HUDEP-2 (cell line): ENCODE results near the gene GTF3A.
A peak's percentile ranks its signal among the peaks of the same experiment; 100 is the strongest.
"Not testable (repeated sequence)": the region's sequence is repeated elsewhere in the genome, so short reads cannot be mapped to it uniquely, and the experiment has no call there.

ENCODE experiments used
- DNase-seq, 76 experiments: peaks; one replicate each; lab custom pipeline; 2025; ENCODE audit not compliant: unreplicated experiment in 76 of 76; lab: John Stamatoyannopoulos, UW

The GTF3A gene

DNA sequence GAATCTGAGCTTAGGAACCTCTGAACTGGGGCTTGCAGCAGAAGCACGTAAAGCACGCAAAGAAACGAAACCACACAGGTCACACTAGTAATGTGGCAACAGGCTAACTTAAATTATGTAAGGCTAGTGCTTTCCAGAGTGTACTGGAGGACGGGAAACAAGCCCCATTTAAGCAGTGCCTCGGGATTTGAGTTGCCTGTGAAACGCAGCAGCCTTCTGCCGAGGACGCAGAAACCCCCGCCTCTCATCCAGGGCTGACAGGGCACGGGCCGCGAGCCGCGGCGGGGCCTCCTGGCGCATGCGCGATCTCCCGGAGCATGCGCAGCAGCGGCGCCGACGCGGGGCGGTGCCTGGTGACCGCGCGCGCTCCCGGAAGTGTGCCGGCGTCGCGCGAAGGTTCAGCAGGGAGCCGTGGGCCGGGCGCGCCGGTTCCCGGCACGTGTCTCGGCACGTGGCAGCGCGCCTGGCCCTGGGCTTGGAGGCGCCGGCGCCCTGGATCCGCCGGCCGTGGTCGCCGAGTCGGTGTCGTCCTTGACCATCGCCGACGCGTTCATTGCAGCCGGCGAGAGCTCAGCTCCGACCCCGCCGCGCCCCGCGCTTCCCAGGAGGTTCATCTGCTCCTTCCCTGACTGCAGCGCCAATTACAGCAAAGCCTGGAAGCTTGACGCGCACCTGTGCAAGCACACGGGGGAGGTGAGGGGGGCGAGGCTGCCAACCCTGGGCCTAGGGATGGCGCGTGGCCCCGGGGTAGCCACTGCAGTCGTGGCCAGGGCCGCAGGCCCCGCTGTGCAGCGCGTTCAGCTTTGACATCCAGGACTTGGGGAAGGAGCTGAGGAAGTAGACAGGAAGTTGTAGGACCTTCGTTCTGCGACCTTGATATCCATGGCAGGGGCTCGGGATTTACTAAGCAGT, at the start of gene GTF3A:
Gene GTF3A (plus strand): TSS at position 374 of the 912 bp plus-strand sequence.
- peak in 73 of 76 experiments; percentile 20 to 89 (median 73) for DNase-seq

DNA sequence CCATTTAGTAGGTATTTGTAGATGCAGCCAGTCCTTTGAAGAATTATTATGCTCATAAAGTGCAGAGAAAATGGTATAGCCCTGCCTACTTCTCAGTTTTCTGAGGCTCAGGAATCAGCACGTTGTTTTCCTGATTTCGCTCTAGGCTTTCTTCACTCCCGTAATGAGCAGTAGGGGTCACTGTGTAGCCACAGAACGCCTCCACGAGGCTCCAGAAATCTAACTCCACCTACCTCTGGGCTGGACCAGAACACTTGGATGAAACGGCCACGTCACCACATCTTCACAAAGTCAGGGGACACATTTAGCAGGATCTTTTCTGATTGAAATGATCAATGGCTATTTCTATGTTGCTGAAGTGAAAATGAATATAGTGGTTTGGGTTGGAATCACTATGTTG, 49.8 kb upstream of the GTF3A start:
- peak in 66 of 76 experiments; percentile 5 to 76 (median 40) for DNase-seq

- peak in 50 of 76 experiments; percentile 3 to 62 (median 34) for DNase-seq
These were observed 48.6 kb upstream of the GTF3A start for GRCh38 chr13:27375686-27376326.

GRCh38 chr13:27379126-27379525, 45.3 kb upstream of the GTF3A start:
- no peak for DNase-seq

- peak in 48 of 76 experiments; percentile 5 to 65 (median 26) for DNase-seq
These were observed 44.5 kb upstream of the GTF3A start for GRCh38 chr13:27379694-27380641.

DNA sequence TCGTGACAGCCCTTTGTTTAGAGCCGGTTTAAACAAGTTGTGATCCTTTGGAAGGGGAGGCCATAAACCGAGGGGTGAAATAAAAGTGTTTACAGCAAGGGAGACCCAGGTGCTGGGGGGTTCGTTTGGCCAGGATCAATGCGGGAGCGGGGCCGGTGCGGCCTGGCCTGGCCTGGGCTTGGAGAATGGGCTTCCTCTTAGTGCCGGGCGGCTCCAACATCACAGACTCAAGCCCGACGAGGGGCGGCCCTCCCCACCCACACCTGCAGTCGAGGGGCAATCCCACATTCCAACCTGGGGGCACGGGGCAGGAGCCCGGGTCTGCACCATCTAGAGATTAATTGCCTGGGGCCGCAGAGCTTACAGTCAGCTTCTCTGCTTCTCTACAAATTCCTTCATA, 42.8 kb upstream of the GTF3A start:
- DNase-seq = no peak

DNA sequence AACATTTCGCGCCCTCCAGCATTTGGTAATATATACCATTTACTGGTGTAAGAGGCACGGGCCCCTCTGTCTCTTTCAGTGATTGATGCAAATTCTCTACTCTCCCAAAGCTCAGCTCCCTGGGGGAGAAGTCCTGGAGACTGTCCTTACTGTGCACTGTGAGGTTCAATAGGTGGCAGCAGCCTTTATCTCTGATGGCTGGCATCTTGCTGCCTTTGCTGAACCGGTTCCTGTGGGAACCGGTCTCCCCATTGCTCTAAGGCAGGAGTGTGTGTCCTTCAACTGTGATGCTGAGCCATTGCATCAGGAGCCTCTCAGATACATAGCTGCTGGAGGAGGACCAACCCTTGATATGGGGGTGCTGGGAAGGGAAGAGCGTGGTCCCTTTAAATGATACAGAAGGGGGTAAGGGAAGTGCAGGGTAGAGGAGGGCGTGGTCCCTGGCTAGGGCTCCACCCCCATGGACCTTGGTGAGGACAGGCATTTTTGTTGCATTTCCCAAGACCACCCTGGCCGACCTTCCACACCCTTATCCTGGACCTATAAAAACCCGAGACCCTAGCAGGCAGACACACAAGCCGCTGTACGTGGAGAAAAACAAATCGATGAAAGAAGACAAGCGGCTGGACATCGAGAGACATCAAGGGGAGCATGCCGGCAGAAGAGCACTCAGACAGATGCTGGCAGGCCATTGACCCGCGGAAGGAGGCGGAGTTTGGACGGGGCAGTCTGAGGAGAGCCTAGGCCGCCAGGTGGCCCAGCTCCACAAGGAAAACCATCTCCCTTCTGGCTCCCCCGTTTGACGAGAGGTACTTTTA, 41.1 kb upstream of the GTF3A start:
- DNase-seq = no peak

DNA sequence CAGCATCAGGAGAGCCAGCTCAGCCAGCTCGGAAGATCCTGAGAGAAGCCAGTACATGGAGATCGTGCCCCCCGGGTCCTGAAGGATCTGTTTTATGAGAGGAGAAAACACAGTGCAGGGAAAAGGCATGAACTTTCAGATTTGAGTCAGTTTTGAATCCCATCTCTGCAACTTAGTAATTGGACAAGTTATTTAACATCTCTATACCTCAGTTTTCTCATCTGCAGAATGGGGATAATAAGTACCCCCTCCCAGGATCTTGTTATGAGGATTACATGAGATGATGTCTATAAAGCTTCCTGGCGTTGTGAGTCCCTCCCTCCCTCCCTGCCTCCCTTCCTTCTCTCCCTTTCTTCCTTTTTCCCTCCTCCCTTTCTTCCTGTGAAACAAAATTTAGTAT, 40.1 kb upstream of the GTF3A start:
- no peak for DNase-seq

- DNase-seq = no peak
These were observed 36.2 kb upstream of the GTF3A start for GRCh38 chr13:27388241-27388640.

DNA sequence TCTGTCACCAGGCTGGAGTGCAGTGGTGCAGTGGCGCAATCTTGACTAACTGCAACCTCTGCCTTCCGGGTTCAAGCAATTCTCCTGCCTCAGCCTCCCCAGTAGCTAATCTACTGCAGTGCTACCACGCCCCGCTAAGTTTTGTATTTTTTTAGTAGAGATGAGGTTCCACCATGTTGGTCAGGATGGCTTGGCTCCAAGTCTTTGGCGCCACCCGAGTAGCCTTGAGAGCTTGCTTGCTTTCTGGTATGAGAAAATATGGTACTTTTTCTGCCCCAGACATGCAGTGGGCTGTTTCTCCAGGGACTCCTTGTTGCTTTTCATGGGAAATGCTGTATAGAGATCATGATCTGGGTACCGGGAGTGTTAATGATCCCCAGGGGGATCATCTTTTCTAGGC, 34.5 kb upstream of the GTF3A start:
- no peak for DNase-seq

DNA sequence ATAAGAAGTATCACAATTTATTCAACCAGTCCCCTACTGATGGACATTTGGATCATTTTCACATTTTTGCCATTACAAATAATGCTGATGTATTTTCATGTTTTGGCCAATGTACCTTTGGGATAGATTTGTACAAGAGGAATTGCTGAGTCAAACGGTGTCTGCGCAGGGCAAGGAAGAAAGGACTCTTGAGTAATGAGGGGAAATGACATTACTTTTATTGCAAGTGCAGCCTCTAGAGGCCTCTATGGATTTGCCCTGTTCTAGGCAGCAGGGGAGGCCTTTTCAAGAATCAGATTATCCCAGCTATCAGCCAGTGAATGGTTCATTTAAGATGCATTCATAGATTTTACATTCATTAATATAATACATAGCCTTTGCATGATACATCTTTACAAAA, 32.9 kb upstream of the GTF3A start:
- DNase-seq = no peak

- DNase-seq = no peak
These were observed 31.3 kb upstream of the GTF3A start for GRCh38 chr13:27393101-27393500.

- DNase-seq = no peak
These were observed 29.4 kb upstream of the GTF3A start for GRCh38 chr13:27395007-27395510.

DNA sequence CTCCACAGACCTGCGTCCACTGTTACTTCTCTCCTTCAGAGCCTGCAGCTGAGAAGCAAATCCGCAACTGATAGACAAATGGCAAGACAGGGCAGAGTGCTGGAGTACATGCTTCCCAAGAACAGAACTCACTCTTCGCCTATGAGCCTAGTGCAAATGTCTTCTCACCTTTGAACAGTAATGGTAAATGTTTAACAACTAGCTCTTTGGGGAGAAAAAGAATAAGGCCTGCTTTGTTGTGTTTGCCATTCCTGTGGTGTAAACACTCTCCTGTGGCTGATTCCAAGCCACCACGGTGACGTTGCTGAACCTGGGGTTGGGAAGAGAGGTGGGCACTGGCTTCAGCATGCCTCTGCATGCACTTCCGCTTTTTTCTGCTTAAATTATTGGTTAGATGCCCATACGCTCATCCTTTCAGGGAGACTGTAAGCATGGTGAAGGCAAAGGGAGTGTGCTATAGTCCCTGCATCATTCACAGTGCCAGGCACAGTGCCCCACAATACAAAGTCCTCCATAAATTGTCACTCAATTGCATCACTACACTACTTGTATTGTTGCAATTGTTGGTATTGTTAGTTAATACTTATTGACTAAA, 28.1 kb upstream of the GTF3A start:
- no peak for DNase-seq

DNA sequence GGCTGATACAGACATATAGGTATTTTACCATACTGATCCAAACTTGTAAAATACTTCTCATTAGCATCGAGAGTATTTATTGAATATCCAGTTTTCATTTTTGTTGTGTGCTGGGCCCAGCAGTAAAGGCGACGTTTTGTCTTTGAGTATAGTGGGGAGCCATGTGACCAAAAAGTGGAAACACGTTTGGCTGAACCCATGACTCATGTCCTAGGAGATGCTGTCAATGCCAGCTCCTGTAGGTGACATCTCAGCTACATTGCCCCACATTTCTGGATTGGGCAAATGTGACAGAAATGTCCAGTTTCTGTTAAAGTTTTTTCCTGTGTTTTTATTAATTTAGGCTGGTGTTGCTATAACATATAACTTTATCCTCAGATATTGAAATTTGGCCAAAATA, 26.1 kb upstream of the GTF3A start:
- DNase-seq = no peak

DNA sequence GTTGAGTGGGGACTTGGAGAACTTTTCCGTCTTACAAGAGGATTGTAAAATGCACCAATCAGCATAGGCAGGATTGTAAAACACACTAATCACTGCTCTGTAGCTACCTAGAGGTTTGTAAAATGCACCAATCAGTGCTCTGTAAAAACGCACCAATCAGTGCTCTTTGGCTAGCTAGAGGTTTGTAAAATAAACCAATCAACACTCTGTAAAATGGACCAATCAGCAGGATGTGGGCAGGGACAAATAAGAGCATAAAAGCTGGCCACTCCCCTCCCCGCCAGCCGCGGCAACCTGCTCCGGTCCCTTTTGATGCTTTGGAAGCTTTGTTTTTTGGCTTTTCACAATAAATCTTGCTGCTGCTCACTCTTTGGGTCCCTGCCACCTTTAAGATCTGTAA, 24.0 kb upstream of the GTF3A start:
- not testable (repeated sequence) for DNase-seq

DNA sequence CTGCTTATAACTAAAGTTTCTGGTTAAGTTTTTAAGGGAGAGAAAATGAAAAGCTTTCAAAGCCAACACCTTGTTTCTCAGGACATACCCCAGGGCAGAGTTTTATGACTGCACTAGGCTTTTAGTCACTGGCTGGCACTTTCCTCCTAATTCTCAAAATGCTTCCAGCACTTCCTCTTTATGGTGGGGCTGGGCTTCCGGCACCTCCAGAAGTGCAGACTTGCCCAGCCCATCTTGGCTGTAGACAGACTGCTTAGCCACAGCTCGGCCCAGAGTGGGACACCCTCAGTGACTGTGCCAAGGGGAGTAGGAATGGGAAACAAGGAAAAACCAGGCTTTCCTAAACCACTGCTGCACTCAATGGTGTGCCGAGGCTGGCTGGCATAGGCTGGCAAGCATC, 23.2 kb upstream of the GTF3A start:
- peak in 9 of 76 experiments; percentile 3 to 23 (median 7) for DNase-seq

DNA sequence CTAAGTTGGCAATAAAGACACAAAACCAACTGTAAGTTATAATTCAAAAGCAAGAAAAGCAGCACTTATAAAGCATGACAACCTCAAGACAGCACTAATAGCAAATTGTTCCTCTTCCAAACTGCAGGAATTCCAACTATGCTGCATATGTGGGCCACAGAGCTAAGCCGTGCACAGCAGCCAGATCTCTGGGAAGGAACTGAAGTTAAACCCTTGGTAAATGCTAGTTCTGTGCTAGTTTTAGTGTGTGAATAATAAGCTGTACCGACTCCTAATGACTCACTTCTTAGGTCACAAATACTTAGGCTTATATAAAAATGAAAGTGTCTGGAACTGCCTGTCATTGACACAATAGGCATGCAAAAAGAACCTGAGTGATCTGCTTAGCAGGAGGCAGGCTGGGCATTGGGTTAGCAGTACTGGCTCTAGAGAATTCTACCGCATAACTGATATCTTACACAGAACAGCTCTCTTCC, 21.2 kb upstream of the GTF3A start:
- no peak for DNase-seq

GRCh38 chr13:27403727-27404385, 20.6 kb upstream of the GTF3A start:
- DNase-seq = no peak
